PC-3 (cell line): ENCODE measurements around the gene FOXD1. TPM values are rescaled to one million over a fixed set of nuclear protein-coding genes. Genes with fewer than 3 reads are reported as not detected.

Source experiments
- ATAC-seq: fragments of 200-7000 bp; cut with Tn5 transposase; 2 replicates; pipeline ENCODE4 v1.9.1; 2020; ENCODE audit warnings: mild to moderate bottlenecking, moderate library complexity
- BruUV-seq: library from RNA; stranded (reverse); fragments of 400-500 nt; replicated peaks from 2 replicates; lab custom pipeline; 2021; lab: Mats Ljungman, UMichigan
- CTCF ChIA-PET: fragments of 300-600 bp; sonication (Branson Sonifier 250); formaldehyde crosslinking; loops from one replicate; lab custom pipeline; 2022; ENCODE audit warnings: antibody characterized with exemption; lab: Charles Lee
- POLR2A ChIA-PET: fragments of 300-600 bp; sonication (Branson Sonifier 250); formaldehyde crosslinking; loops from one replicate; lab custom pipeline; 2022; ENCODE audit warnings: antibody characterized with exemption; ENCODE audit not compliant: unreplicated experiment; lab: Charles Lee
- DNase-seq: peaks from one replicate; pipeline ENCODE4 v3.0.0-alpha.2; 2015
- H2AFZ ChIP-seq: fragments of 300-600 bp; sonication (generic); 2 replicates; pipeline ENCODE4 v1.6.0; 2016; ENCODE audit warnings: antibody characterized with exemption, low read length
- H3F3A ChIP-seq: fragments of 300-600 bp; sonication (generic); one replicate; pipeline ENCODE4 v1.6.0; 2017; ENCODE audit warnings: antibody characterized with exemption, low read length, control low read depth, mild to moderate bottlenecking; ENCODE audit not compliant: unreplicated experiment
- H3K27ac ChIP-seq: fragments of 300-600 bp; sonication (generic); 2 replicates; pipeline ENCODE4 v1.5.1; 2016; ENCODE audit warnings: mild to moderate bottlenecking, low read length
- H3K27me3 ChIP-seq: fragments of 300-600 bp; sonication (generic); 2 replicates; pipeline ENCODE4 v1.6.1; 2016; ENCODE audit warnings: low read length, mixed read lengths
- H3K36me3 ChIP-seq: fragments of 300-600 bp; sonication (generic); 2 replicates; pipeline ENCODE4 v1.6.1; 2016; ENCODE audit warnings: low read depth, mixed run types, low read length, mixed read lengths
- H3K4me1 ChIP-seq: fragments of 300-600 bp; sonication (generic); 2 replicates; pipeline ENCODE4 v1.5.1; 2016; ENCODE audit warnings: low read length; ENCODE audit not compliant: insufficient read depth
- H3K4me2 ChIP-seq: fragments of 300-600 bp; sonication (generic); 2 replicates; pipeline ENCODE4 v1.6.0; 2016; ENCODE audit warnings: low read length
- H3K4me3 ChIP-seq: fragments of 300-600 bp; sonication (generic); 2 replicates; pipeline ENCODE4 v1.5.1; 2016; ENCODE audit warnings: mild to moderate bottlenecking, low read length, mixed read lengths
- H3K79me2 ChIP-seq: fragments of 300-600 bp; sonication (generic); 2 replicates; pipeline ENCODE4 v1.6.1; 2017; ENCODE audit warnings: low read length, mixed read lengths
- H3K9ac ChIP-seq: fragments of 300-600 bp; sonication (generic); 2 replicates; pipeline ENCODE4 v1.6.0; 2016; ENCODE audit warnings: mild to moderate bottlenecking, low read length
- H3K9me2 ChIP-seq: fragments of 300-600 bp; sonication (generic); replicated peaks from 2 replicates; pipeline ENCODE4 v1.6.1; 2016; ENCODE audit warnings: mixed run types, low read length, mixed read lengths
- H3K9me3 ChIP-seq: fragments of 300-600 bp; sonication (generic); 2 replicates; pipeline ENCODE4 v1.6.1; 2016; ENCODE audit warnings: low read length, mixed read lengths
- H4K20me1 ChIP-seq: fragments of 300-600 bp; sonication (generic); 2 replicates; pipeline ENCODE4 v1.6.1; 2016; ENCODE audit warnings: low read length, mixed read lengths
- EZH2 ChIP-seq: fragments of 300-600 bp; sonication (generic); IDR thresholded peaks from one replicate; pipeline ENCODE4 v1.6.1; 2017; ENCODE audit warnings: antibody characterized with exemption, mild to moderate bottlenecking, low read length; ENCODE audit not compliant: unreplicated experiment
- EZH2phosphoT487 ChIP-seq: fragments of 300-600 bp; sonication (generic); IDR thresholded peaks from 2 replicates; pipeline ENCODE4 v1.6.1; 2018; ENCODE audit warnings: mild to moderate bottlenecking, antibody characterized with exemption, low read length, borderline replicate concordance
- intact Hi-C: fragments of 100-400 bp; cut with micrococcal nuclease; formaldehyde crosslinking; loops from 2 replicates; pipeline ENCODE4 v1.9.0; 2023
- total RNA-seq: library from RNA; depleted of rRNA; stranded (reverse); fragments of >200 nt; gene quantifications from 2 replicates; pipeline ENCODE4 v1.2.3, GENCODE V29; 2014
- TF ChIP-seq, protein P1 (sequence below): fragments of 300-600 bp; sonication (generic); conservative IDR thresholded peaks from 2 replicates; pipeline ENCODE4 v1.5.1; 2017; ENCODE audit warnings: antibody characterized with exemption, low read depth, mild to moderate bottlenecking, low read length

Gene FOXD1
- total RNA-seq, 1 experiment from 2014 or later: 10.3 TPM

DNA sequence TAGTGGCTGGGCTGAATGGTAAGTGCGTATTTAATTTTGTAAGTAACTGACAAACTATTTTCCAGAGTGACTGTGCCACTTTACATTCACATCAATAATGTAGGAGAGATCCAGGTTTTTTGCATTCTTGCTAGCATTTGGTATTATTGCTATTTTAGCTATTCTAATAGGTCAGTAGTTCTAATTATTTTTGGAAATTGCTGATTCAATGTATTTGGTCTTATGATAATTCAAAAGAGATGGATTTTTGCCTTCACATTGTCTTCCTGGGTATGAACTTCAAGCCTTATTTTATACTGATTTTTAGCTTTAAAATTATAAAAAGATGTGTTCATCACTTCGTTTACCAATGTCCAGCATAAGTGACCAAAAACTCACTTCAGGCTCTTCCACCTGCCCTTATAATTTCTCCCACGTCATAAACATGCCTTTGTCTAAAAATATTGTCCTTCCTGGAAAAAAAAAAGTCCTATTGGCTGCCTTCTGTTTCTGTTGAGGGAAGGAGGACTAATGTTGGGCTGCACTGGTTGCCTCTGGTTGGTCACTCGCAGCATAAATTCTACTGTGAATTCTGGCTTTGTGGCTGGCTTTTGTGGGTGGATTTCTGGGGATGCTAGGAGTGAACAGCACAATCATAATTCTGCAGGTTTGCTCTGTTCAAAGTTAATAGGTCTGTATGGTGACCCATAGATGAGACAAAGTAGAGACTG lies 15.2 kb downstream of the FOXD1 start:
- ChIA-PET CTCF (no interaction called here), POLR2A (no interaction called here)
- intact Hi-C loops: loop anchor here (10.0 kb wide), 1 partner anchor 99 kb away; no protein-coding TSS in a partner anchor

DNA sequence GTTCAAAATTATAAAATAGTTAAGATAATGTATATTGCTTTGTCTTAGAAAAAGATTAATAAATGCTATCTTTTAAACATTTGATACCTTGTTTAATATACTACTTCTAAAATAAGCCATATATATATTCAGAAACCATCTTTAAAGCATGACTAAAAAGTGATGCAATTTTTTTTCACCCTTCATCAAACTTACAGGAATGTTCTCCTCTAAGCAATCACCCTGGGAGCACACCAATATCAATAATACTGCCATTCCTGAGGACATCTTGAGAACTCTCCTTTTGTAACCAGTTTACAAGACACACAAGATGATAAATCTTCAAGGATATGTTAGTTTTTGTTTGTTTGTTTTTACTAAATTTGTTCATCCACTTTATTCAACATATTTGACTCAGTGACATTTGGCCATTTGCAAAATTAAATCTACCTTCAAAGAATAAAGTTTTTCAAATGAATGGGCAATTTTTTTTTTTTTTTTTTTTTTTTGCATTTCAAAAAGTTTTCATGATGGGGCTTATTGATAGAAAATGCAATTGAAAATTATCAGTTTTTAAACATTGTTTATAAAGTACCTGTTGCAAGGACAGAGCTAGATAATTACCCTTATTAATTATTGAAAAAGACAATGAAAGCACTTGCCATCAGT lies 17.2 kb downstream of the FOXD1 start:
- POLR2A ChIA-PET: no interaction called here
- no peaks in the 10 kb centered on the region for H3K4me1 ChIP-seq
- TF ChIP-seq, protein P1, sequence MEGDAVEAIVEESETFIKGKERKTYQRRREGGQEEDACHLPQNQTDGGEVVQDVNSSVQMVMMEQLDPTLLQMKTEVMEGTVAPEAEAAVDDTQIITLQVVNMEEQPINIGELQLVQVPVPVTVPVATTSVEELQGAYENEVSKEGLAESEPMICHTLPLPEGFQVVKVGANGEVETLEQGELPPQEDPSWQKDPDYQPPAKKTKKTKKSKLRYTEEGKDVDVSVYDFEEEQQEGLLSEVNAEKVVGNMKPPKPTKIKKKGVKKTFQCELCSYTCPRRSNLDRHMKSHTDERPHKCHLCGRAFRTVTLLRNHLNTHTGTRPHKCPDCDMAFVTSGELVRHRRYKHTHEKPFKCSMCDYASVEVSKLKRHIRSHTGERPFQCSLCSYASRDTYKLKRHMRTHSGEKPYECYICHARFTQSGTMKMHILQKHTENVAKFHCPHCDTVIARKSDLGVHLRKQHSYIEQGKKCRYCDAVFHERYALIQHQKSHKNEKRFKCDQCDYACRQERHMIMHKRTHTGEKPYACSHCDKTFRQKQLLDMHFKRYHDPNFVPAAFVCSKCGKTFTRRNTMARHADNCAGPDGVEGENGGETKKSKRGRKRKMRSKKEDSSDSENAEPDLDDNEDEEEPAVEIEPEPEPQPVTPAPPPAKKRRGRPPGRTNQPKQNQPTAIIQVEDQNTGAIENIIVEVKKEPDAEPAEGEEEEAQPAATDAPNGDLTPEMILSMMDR: no peak
- no peak for TF ChIP-seq EZH2
- TF ChIP-seq EZH2phosphoT487: no peak
- H3K79me2 ChIP-seq: no peaks in the 10 kb centered on the region
- no peaks in the 10 kb centered on the region for H3K9me3 ChIP-seq
- H3K27ac ChIP-seq: no peak overlapping the region
- no peaks in the 10 kb centered on the region for H3F3A ChIP-seq
- H3K9ac ChIP-seq: no peak overlapping the region
- ATAC-seq: no peak
- no peaks in the 10 kb centered on the region for H3K27me3 ChIP-seq
- CTCF ChIA-PET: no interaction called here
- DNase-seq: no peak
- intact Hi-C loops: loop anchor here (10.0 kb wide), 1 partner anchor 97 kb away; no protein-coding TSS in a partner anchor
- H2AFZ ChIP-seq: no peak overlapping the region
- H3K4me3 ChIP-seq: no peak overlapping the region
- H4K20me1 ChIP-seq: no peaks in the 10 kb centered on the region
- H3K36me3 ChIP-seq: no peaks in the 10 kb centered on the region
- no peak overlapping the region for H3K4me2 ChIP-seq
- BruUV-seq: no TSS peak
- H3K9me2 ChIP-seq: no peaks in the 10 kb centered on the region

More for the DNA sequence above, 15.2 kb downstream of the FOXD1 start:
- peaks cover 8% of the 10 kb centered on the region; the same call in 1 of the 2 replicates for H3K4me1 ChIP-seq
- no peaks in the 10 kb centered on the region for H3K9me3 ChIP-seq
- H3K36me3 ChIP-seq: no peaks in the 10 kb centered on the region
- H3F3A ChIP-seq: no peaks in the 10 kb centered on the region
- no peaks in the 10 kb centered on the region for H3K27me3 ChIP-seq
- no peak for DNase-seq
- no peaks in the 10 kb centered on the region for H3K9me2 ChIP-seq
- no peak overlapping the region for H3K4me3 ChIP-seq
- no peaks in the 10 kb centered on the region for H3K79me2 ChIP-seq
- ATAC-seq: no peak
- no TSS peak for BruUV-seq
- no peaks in the 10 kb centered on the region for H4K20me1 ChIP-seq
- no peak overlapping the region for H3K9ac ChIP-seq
- no peak overlapping the region for H3K27ac ChIP-seq
- H2AFZ ChIP-seq: no peak overlapping the region
- H3K4me2 ChIP-seq: no peak overlapping the region
- no peak for TF ChIP-seq EZH2phosphoT487

DNA sequence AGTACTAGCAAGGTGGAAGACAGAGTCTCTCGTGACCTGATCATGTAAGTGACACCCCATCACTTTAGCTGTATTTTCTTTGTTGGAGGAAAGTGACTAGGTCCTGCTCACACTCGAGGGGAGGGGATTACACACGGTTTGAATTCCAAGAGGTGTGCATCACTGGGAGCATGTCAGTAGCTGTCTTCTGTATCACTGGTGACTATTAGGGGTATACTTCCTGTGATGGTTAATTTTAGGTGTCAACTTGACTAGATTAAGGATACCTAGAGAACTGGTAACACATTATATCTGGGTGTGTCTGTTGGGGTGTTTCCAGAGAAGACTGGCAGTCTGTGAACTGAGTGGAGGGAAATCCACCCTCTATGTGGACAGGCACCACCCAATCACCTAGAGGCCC lies 22.5 kb downstream of the FOXD1 start:
- H3K79me2 ChIP-seq: no peaks in the 10 kb centered on the region
- CTCF ChIA-PET: no interaction called here
- H3K9ac ChIP-seq: no peak overlapping the region
- H3F3A ChIP-seq: no peaks in the 10 kb centered on the region
- ATAC-seq (no peak), DNase-seq (no peak)
- no peak overlapping the region for H3K4me3 ChIP-seq
- no peaks in the 10 kb centered on the region for H3K9me2 ChIP-seq
- H3K27ac ChIP-seq: no peak overlapping the region
- intact Hi-C loops: no loop called here
- POLR2A ChIA-PET: no interaction called here
- H3K36me3 ChIP-seq: no peaks in the 10 kb centered on the region
- no peaks in the 10 kb centered on the region for H3K27me3 ChIP-seq
- H3K9me3 ChIP-seq: no peaks in the 10 kb centered on the region
- BruUV-seq: no TSS peak
- no peak overlapping the region for H2AFZ ChIP-seq
- H4K20me1 ChIP-seq: no peaks in the 10 kb centered on the region
- H3K4me1 ChIP-seq: no peaks in the 10 kb centered on the region
- no peak for TF ChIP-seq EZH2
- TF ChIP-seq, protein P1: no peak
- TF ChIP-seq EZH2phosphoT487: no peak
- no peak overlapping the region for H3K4me2 ChIP-seq
